ENCODE data around the gene SAMD14. TPM values are rescaled to one million over a fixed set of nuclear protein-coding genes. Genes with fewer than 3 reads are reported as not detected.

Gene SAMD14
- total and polyA plus RNA-seq, 2 experiments from 2014 or later: 0.70 to 4.7 TPM

- no peak for TF ChIP-seq ZNF462 (CRISPR knock-in tag; IDR thresholded peaks at IDR 0.05)
- TF ChIP-seq REST (IDR thresholded peaks at IDR 0.05; ENCODE audit: unreplicated experiment): no peak
- TF ChIP-seq ZNF331 (CRISPR knock-in tag; IDR thresholded peaks at IDR 0.05; ENCODE audit: low read depth): no peak
- no peak for TF ChIP-seq CTCF (conservative IDR thresholded peaks at IDR 0.05; ENCODE audit: low read depth in 2 of 2)
- TF ChIP-seq STAT1 (IDR thresholded peaks at IDR 0.05; ENCODE audit: unreplicated experiment): no peak
- TF ChIP-seq NANOG (IDR thresholded peaks at IDR 0.05; ENCODE audit: borderline replicate concordance): no peak
Measured at GRCh38 chr17:50099003-50099402, 31.0 kb downstream of the SAMD14 start (continued).

Measured in GM23338 (cell line).